KG1 (cell line): ENCODE data around the gene TRIM40.

Source experiments
- DNase-seq: peaks from one replicate; lab custom pipeline; 2025; lab: John Stamatoyannopoulos, UW

The TRIM40 gene

DNA sequence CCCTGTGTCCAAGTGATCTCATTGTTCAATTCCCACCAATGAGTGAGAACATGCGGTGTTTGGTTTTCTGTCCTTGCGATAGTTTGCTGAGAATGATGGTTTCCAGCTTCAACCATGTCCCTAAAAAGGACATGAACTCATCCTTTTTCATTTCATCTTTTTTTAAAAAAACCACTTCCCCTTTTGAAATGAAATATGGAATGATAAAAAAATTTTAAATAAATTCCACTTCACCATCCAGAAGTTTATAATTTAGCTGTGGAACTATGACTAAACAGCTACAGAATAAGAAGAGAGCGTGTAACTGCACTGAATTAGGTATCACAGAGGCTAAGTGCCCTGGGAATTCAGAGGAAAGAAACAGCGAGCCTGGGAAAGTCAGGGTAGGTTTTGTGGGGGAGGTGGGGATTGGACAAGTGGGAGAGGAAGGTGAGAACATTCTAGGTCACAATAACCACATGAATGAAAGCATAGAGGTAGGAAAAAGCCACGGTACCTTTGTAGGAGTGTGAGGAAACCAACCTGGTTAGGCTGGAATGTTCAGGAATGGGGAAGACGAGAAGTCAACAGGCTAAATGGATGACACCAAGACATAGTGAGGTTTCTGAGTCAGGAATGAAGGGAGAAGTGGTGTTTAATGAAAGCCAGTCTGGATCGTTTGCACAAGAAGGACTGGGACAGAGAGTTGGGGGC is 14.1 kb downstream of the TRIM40 start:
- no peak for DNase-seq

DNA sequence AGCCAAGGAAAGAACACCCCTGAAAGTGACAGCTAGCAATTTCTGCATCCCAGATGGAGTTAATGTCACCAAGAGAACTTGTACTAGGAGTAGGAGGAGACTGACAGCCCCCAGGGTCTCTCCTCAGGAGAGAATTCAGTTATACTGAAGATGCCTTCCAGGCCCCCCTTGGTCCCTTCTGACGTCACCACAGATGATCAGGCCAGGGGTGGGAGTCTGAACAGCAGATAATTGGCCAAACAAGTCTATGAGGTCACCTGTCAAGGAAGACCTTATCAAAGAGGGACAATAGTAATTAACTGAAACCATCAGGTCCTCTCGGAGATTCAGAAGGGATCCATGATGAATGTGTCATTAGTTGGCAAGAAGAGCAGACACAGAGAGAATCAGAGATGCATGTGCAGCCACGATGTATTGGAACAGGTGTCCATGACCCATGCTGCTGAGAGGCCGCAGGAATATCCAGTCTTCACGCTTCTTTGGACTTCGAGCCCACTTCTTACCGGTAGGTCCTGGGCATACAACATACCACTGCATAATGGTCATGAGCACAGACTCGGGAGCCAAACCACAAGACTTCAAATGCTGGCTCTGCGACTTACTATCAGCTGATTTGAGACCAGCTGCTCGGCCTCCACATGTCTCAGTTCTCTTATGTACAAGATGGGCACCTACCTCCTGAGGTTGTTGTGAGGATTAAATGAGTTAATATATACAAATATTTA is 14.9 kb downstream of the TRIM40 start:
- no peak for DNase-seq

DNA sequence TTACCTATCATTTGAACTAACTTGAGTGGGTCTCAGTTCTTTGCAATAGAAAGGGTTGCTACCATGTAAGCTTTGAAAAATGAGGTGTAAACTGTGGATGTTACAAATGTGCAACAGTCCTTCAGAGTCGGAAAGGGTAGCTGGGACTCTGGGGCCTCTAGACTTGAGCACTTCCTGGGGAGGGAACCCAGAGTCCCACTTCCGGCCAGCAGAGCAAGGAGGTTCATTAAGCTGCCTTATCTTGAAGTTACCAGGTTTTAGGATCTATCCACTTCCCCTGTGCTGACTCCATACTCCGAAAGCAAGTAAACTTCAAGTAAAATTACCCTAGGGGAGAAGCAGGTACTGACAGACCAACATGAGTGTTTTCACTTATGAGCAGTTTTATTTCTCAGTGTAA is 15.6 kb downstream of the TRIM40 start:
- DNase-seq, result no peak

DNA sequence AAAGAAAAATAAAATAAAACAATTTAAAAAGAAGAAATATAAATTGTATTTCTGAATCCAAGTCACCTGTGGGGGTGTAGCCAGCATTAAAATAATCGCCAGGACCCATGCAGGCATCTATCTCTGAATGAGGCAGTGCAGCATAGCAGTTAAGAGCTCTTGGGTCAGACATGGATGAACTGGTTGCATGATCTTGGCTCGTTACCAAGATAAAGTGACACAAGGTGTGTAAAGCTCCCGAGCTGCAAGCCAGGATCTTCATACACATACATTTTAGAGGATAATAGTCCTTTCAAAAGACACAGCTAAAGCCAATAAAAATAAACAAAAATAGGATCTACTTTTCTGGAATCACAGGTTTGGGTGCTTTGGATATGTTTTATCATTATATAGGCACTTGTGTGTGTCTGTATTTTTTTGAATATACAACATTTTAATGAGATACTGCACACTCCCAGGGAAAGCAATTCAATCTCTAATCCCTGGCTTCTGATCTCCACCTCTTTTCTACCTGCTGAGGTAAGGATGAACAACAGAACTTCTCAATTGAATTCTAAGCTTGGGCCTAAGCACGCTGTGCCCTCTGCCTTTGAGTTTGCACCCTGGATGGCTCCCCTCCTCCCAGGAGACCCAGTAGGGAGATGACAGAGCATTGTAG is 16.2 kb downstream of the TRIM40 start:
- DNase-seq, result no peak

DNA sequence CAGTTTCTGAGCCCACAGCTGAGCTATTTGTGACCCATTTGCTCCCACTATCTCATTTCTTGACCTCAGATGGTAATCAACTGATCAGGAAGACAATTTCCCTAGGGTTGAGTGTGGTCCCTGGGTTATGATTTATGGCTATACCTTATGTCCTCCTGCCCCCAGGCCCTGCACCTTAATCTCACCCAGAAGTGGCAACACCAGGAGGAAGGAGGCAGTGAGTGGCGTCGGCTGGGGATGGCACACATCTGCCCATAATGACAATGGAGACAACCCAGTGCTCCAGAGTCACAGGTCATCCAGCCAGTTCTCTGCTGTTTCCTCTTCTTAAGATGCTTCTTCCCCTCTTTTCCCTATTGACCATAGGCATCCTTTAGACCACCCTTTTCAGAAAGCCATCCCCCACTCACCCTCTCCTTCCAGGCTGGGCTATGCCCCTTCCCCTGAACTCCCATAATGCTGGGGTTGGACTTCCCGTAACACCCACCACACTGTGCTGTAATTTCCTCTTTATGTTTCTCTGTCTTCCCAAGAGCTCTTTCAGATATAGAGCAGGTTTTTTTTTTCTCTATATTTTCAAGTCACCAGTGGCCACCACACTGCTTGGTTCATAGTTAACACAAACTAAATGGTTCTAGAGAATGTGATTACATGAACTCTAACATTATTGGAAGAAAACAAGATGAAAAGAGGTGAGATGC is 17.1 kb downstream of the TRIM40 start:
- DNase-seq, result no peak

DNA sequence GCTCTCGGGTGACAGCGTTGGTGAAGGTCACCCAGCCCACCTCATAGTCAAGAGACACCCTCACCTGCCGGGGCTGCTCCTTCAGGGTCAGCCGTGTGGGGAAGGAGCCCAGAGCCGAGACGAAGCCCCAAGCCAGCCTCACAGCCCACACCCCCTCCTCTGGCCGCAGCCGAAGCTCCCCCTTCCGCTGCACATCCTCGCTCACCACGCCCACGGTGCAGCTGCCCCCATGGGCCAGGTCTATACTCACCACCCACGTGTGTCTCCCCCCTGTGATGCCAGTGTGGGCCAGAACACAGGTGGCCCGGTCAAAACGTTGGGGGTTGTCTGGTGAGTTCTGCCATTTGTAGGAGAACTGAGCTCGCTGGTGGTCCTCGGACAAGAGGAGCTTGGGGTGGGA is 18.1 kb downstream of the TRIM40 start:
- no peak for DNase-seq

DNA sequence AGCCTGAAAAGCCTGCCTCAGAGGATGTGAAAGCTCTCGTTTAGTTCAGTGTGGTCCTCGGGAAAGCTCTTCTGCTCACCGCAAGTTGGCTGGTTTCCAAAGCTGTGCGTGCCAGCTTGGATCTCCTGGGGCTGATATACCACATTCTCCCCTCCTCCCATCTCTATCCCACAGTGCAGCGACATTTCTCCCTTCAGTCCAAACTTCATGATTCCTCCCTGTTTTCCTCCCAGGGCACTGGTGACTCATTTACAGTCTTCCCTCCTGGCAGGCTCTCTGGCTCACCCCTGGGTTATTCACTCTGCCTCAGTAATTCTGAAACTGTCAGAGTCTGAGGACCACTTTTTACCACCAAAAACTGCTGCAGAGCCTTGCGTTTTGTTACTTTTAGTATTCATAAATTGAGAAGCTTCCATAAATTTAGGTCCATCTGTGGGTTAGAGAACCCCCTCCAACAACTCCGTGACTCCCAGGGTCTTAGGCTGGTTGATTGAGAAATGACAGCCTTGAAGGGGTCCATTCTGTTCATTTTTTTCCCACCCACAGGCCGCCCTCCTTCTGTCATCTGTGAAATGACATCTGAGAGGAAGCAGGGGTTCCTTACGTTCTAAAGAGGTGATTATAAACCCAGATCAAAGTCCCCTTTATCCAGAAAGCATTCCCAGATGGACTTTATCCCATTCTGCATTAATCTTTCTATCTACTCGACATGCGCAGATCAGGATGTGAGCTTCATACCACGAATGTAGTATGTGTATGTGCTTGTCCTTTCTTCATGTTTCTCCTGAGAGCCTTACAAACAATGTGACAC is 19.0 kb downstream of the TRIM40 start:
- DNase-seq, result no peak

DNA sequence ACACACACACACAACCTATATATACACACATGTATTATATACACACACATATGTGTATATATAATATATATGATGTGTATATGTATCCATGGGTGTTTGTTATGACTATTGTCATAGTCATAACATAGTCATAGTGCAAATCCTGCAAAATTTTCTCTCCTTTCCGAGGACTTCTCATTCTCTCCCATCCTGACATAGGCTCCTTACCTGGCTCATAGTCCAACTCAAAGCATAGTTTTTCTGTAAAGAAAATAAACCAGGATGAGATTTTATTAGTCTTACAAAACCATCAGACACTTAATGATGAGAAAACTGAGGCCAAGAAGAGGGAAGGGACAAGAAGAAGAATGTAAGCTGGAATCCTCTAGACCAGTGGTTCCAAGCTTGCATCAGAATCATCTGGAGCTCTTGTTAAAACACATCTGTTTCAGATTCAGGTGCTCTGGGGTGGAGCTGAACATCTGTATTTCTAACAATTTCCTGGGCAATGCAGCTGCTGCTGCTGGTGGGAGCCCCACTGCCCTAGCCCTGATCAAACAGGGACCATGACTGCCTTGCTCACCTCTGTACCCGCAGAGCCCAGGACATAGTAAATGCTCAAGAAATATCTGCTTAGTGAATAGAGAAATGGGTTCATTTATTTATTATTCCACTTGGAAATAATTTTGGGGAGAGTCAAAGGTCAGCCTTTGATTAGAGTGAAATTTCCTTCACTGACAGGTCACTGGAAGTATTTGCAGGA is 19.8 kb downstream of the TRIM40 start:
- DNase-seq, result no peak

DNA sequence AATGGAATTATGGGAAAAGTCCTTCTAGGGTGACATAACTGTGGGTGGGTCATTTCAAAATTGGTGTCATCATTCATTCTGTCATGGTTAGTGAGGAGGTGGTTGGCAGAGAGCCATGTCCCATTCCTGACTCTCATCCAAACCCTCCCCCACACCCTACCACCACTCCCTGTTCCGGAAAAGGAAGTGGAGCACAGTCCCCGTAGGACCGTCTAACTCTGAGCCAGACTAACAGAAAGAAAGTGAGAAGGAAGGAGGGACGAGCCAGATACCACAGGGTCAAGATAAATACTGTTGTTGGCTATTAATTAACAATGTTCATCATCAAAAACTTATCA is 20.3 kb downstream of the TRIM40 start:
- no peak for DNase-seq

DNA sequence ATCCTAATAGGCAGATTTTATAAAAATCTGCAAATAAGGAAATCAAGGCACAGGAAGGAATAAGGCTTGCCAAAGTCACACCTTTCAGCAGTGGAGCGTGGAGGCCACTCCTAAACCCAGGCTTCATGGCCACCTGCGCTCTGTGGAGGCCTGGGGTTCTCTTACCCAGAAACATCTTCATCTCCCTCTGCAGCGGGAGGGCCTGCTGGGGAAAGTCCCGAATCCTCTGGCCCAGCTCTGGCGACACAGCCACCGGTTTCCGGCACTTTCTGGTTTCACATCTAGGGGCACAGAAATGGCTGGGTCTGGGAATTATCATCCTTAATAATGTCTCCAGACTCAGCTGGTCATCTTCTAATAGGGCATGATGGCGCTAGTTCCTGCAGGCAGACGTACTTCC is 20.8 kb downstream of the TRIM40 start:
- no peak for DNase-seq

DNA sequence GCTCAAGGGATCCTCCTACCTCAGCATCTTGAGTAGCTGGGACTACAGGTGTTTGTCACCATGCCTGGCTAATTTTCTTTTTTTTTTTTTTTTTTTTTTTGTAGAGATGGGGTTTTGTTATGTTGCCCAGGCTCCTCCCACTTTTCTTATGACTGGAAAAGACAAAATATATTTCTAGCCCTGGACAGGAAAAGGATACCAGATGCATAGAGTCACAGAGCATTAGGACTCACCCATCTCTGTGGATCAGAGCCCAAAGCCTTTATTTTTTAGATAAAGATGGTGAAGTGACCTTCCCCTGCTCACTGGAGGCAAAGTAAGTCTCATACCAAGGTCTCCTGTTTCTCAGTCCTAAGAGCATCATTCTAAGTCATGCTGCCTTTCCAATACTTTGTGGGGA is 21.6 kb downstream of the TRIM40 start:
- no peak for DNase-seq

DNA sequence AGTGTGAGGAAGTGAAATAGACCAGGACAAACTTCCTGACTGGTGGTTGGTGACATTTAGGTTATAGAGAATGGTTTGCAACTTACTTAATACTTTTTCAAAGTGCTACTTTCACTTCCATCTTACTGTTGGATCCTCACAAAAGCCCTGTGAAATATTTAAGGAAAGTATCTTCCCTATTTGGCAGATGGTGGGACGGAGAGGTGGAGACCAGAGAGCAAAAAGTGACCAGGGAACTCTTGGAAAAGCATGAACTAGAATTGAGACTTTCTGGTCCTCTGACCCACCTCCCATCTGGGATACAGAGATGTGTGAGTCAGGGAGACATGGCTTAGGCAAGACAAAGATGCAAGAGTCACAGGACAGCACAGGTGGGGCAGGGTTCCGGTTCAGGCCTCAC is 22.1 kb downstream of the TRIM40 start:
- DNase-seq, result no peak

DNA sequence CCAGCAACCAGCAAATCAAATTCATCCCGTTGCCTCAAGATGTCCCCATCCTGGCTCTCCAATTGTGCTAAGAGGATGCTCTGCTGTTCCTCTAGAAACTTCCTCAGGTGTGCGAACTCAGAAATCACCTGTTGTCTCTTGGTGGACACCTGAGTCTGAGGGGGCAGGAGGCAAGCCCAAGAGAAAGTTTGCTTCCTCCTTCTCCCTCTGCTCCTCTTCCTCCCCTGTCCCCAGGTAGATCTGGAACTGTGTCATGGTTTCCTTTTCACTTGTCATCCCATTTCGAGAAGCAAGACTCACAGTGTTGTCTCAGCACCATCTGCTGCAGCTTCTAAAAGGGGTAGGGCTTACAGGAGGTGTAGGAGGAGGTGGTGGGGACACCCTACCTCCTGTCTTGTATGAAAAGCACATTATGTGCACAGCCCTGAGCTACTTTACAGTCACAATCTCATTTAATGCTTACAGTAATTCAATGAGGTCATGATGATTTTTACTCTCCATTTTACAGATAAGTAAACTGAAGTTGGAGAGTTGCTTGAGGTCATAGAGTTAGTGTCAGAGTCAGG is 22.6 kb downstream of the TRIM40 start:
- no peak for DNase-seq

DNA sequence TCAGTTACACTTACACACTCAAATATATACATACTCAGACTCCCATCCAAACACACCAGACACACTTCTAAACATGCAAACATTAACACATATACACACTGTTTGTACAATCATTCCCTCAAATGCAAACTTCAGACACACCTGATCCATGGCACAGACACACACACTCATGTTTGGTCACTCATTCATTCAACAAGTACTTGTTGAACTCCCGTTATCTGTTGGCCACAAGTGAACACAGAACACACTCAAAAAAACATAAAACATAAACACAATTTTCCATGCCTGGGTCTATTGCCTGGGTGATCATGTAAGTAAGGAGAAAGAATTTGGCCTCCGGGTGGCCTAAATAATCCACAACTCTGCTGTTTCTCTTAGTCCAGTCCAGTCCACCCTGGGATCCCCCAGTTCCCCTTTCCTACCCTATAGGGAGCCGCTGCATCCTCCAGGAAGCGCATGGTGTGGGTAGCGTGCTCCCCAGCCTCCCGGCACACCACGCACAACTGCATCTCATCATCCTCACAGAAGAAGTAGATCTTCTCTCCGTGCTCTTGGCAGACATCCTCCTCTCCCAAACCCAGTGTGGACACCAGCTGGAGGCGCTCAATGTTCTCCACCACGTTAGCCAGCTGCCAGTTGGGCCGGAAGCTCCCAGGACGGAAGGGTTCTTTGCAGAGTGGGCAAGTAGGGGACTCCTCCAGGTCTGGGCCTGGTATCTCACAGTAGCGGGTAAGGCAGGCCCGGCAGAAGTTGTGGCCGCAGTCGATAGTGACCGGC is 24.3 kb downstream of the TRIM40 start:
- no peak for DNase-seq

DNA sequence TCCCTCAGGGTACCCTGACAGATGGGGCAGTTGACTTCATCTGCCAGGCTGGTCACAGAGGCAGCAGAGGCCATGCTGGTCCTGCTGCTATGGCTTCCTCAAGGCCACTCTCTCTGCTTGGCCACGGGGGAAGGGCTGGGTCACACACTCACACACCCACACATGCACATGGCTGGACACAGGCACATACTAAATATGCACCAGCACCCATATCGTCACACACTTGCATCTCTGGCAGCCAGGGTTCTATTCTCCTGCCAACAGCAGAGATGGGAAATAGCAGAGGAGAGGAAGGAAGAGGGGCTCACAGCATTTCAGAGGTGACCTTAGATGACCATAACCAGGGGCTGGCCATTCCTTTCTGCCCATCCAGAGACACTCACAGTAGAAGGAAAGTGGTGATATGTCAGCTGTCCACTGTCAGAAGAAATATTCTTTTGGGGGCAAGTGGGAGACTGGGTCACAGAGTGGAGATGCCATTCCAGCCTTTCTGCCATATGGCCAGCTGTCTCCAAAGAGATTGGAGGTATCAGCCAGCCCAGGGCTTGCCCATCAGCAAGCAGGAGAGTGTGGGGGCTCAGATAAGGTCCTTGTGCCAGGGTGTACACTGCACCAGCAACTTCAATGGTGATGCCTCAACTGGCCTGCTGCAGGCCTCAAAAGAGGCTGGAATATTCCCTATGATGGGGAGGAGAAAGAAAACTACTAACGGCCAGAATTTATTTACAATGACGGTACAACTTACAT is 25.0 kb downstream of the TRIM40 start, which contains the start of gene TRIM10:
TRIM10 (minus strand) TSS at position 427 of the 747 bp plus-strand sequence; CDS start at position 74, 353 bp downstream.
- DNase-seq, result no peak

DNA sequence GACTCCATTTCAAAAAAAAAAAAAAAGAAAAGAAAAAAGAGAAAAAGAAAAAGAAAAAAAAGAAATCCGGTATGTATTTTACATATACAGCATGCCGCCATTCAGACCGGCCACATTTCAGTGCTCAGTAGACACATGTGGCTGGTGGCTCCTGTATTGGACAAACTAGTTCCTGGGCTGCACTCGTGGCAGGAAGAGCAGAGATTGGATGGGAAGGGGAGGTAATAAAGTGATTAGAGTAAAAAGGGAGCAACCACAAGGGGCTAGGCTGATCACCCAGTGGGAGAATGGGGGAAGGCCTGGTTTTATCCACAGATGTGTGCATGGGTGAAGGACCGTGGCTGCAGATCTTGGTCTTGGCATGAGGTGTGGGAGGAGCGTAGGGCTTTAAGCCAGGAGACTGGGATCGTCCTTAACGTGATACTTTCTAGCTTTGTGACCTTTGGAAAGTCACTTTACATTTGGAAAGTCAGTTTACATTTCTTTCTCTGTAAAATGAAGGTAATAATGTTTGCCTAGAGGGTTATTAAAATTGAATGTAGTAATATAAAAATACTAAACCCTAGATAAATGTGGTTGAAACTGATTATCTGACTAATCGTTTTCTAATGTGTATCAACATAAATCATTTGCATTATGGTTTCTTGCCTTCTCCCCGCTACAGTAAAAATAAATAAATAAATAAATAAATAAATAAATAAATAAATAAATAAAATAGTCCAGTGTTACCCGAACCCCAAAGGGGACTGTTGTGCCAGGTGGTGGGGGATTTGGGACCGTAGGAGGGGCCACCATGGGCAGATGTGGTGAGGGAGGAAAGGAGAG is 26.5 kb downstream of the TRIM40 start:
- no peak for DNase-seq

DNA sequence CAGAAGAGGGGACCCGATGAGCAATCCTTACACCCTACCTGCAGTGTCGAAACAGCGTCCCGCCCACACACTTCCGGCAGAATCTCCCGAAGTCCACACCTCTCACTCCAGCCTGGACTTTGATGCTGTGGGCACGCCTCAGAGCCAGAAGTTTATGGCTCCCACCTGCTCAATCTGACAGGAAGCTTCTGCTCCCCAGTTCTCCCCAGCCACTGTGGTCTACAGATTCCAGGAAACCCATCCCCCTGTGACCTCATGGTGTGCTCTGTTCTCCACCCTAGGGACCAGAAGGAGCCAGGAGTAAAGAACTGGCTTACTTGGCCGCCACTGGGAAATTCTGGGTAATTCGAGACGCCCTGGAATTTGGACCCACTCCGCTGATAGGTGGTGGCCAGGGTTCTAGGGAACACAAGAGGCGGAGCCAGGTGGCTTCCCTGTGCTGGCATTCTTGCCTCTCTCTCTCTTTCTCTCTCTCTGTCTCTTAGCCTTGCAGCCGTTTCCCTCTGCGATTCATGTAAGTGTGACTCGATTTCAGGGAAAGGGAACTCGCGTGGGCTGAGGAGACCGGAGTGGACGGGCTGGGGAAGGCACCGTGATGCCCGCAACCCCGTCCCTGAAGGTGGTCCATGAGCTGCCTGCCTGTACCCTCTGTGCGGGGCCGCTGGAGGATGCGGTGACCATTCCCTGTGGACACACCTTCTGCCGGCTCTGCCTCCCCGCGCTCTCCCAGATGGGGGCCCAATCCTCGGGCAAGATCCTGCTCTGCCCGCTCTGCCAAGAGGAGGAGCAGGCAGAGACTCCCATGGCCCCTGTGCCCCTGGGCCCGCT is 27.4 kb downstream of the TRIM40 start, which contains the start of gene TRIM15:
TRIM15 (plus strand) TSS at position 457 of the 828 bp plus-strand sequence; CDS start at position 596, 139 bp downstream.
- no peak for DNase-seq
